IgD-negative memory B cell (primary cell): ENCODE results near the gene DPP10. TPM values are rescaled to one million over a fixed set of nuclear protein-coding genes. Genes with fewer than 3 reads are reported as not detected.

Experiments
- H3K27ac Mint-ChIP-seq, 3 donors: one replicate each; pipeline ENCODE4 v1.8.0; 2020 to 2022; ENCODE audit warnings: mild to moderate bottlenecking in 3 of 3, mixed read lengths in 3 of 3, moderate library complexity in 1 of 3
- H3K27me3 Mint-ChIP-seq: one replicate; pipeline ENCODE4 v1.8.0; 2021; ENCODE audit warnings: mixed read lengths
- H3K36me3 Mint-ChIP-seq: one replicate; pipeline ENCODE4 v1.8.0; 2020; ENCODE audit warnings: mild to moderate bottlenecking, mixed read lengths
- H3K4me1 Mint-ChIP-seq, 3 donors: one replicate each; pipeline ENCODE4 v1.8.0; 2020 to 2022; ENCODE audit warnings: mixed read lengths in 3 of 3, mild to moderate bottlenecking in 1 of 3
- H3K4me3 Mint-ChIP-seq, 4 donors: one replicate each; pipeline ENCODE4 v1.8.0; 2020 to 2022; ENCODE audit warnings: mild to moderate bottlenecking in 4 of 4, mixed read lengths in 4 of 4, moderate library complexity in 3 of 4
- H3K9me3 Mint-ChIP-seq, 3 donors: one replicate each; pipeline ENCODE4 v1.8.0; 2020 to 2021; ENCODE audit warnings: mixed read lengths in 3 of 3, mild to moderate bottlenecking in 1 of 3
- polyA plus RNA-seq: library from polyadenylated mRNA; unstranded; fragments of 300-500 nt; fragmentation: Illumina TruSeq; gene quantifications from one replicate; pipeline ENCODE4 v1.2.3, GENCODE V29; 2021

Gene DPP10
- polyA plus RNA-seq, 1 donor from 2014 or later: not detected

- Mint-ChIP-seq H3K36me3 (no peaks in the 10 kb centered on the region), H3K4me1 (no peaks in the 10 kb centered on the region), H3K4me3 (no peak overlapping the region), H3K27me3 (no peaks in the 10 kb centered on the region), H3K27ac (no peak overlapping the region), H3K9me3 (peaks cover 0 to 2% (median 0%) of the 10 kb centered on the region in 3 donors)
Measured at GRCh38 chr2:115327061-115327460, 884.6 kb downstream of the DPP10 start.

GRCh38 chr2:115359550-115359949 lies 917.1 kb downstream of the DPP10 start:
- Mint-ChIP-seq H3K27ac (no peak overlapping the region), H3K36me3 (no peaks in the 10 kb centered on the region), H3K4me1 (no peaks in the 10 kb centered on the region), H3K27me3 (no peaks in the 10 kb centered on the region), H3K4me3 (no peak overlapping the region), H3K9me3 (peaks cover 5 to 13% (median 9%) of the 10 kb centered on the region in 3 donors)

- no peaks in the 10 kb centered on the region for H3K36me3 Mint-ChIP-seq
- no peaks in the 10 kb centered on the region for H3K27me3 Mint-ChIP-seq
- H3K9me3 Mint-ChIP-seq: peaks cover 2 to 10% (median 4%) of the 10 kb centered on the region in 3 donors
- H3K4me1 Mint-ChIP-seq: no peaks in the 10 kb centered on the region
- no peak overlapping the region for H3K4me3 Mint-ChIP-seq
- no peak overlapping the region for H3K27ac Mint-ChIP-seq
Measured at GRCh38 chr2:115364093-115364492, 921.7 kb downstream of the DPP10 start.

- H3K4me3 Mint-ChIP-seq: no peak overlapping the region
- no peaks in the 10 kb centered on the region for H3K4me1 Mint-ChIP-seq
- H3K36me3 Mint-ChIP-seq: no peaks in the 10 kb centered on the region
- H3K9me3 Mint-ChIP-seq: peaks cover 13 to 24% (median 15%) of the 10 kb centered on the region in 3 donors
- no peaks in the 10 kb centered on the region for H3K27me3 Mint-ChIP-seq
- H3K27ac Mint-ChIP-seq: no peak overlapping the region
Measured at GRCh38 chr2:115369400-115369799, 927.0 kb downstream of the DPP10 start.

GRCh38 chr2:115374981-115375380 lies 932.5 kb downstream of the DPP10 start:
- H3K4me1 Mint-ChIP-seq: no peaks in the 10 kb centered on the region
- no peaks in the 10 kb centered on the region for H3K27me3 Mint-ChIP-seq
- H3K36me3 Mint-ChIP-seq: no peaks in the 10 kb centered on the region
- H3K9me3 Mint-ChIP-seq: peaks cover 11 to 31% (median 25%) of the 10 kb centered on the region in 3 donors
- H3K27ac Mint-ChIP-seq: no peak overlapping the region
- H3K4me3 Mint-ChIP-seq: no peak overlapping the region

GRCh38 chr2:115384399-115384798 lies 942.0 kb downstream of the DPP10 start:
- Mint-ChIP-seq H3K4me1 (no peaks in the 10 kb centered on the region), H3K4me3 (no peak overlapping the region), H3K9me3 (peaks cover 4 to 9% (median 7%) of the 10 kb centered on the region in 3 donors), H3K27ac (no peak overlapping the region), H3K27me3 (no peaks in the 10 kb centered on the region), H3K36me3 (no peaks in the 10 kb centered on the region)

GRCh38 chr2:115386465-115386864 lies 944.0 kb downstream of the DPP10 start:
- H3K27ac Mint-ChIP-seq: no peak overlapping the region
- H3K9me3 Mint-ChIP-seq: peaks cover 4 to 5% (median 5%) of the 10 kb centered on the region in 3 donors
- no peaks in the 10 kb centered on the region for H3K27me3 Mint-ChIP-seq
- no peaks in the 10 kb centered on the region for H3K36me3 Mint-ChIP-seq
- H3K4me3 Mint-ChIP-seq: no peak overlapping the region
- H3K4me1 Mint-ChIP-seq: no peaks in the 10 kb centered on the region

- H3K27me3 Mint-ChIP-seq: no peaks in the 10 kb centered on the region
- H3K9me3 Mint-ChIP-seq: peaks cover 2 to 10% (median 4%) of the 10 kb centered on the region in 3 donors
- no peaks in the 10 kb centered on the region for H3K36me3 Mint-ChIP-seq
- no peaks in the 10 kb centered on the region for H3K4me1 Mint-ChIP-seq
- no peak overlapping the region for H3K4me3 Mint-ChIP-seq
- H3K27ac Mint-ChIP-seq: no peak overlapping the region
Measured at GRCh38 chr2:115389024-115389423, 946.6 kb downstream of the DPP10 start.

- Mint-ChIP-seq H3K4me3 (no peak overlapping the region), H3K27me3 (no peaks in the 10 kb centered on the region), H3K4me1 (no peaks in the 10 kb centered on the region), H3K9me3 (peaks cover 0 to 7% (median 0%) of the 10 kb centered on the region in 3 donors), H3K27ac (no peak overlapping the region), H3K36me3 (no peaks in the 10 kb centered on the region)
Measured at GRCh38 chr2:115389898-115390565, 947.6 kb downstream of the DPP10 start.

GRCh38 chr2:115396579-115396978 lies 954.1 kb downstream of the DPP10 start:
- H3K9me3 Mint-ChIP-seq: peaks cover 0 to 6% (median 0%) of the 10 kb centered on the region in 3 donors

GRCh38 chr2:115400940-115401339 lies 958.5 kb downstream of the DPP10 start:
- Mint-ChIP-seq H3K27ac (no peak overlapping the region), H3K36me3 (no peaks in the 10 kb centered on the region), H3K4me3 (no peak overlapping the region), H3K4me1 (no peaks in the 10 kb centered on the region), H3K9me3 (peaks cover 0 to 1% (median 0%) of the 10 kb centered on the region in 3 donors), H3K27me3 (no peaks in the 10 kb centered on the region)

More at GRCh38 chr2:115396579-115396978, 954.1 kb downstream of the DPP10 start:
- H3K27ac Mint-ChIP-seq: no peak overlapping the region
- no peaks in the 10 kb centered on the region for H3K36me3 Mint-ChIP-seq
- H3K4me3 Mint-ChIP-seq: no peak overlapping the region
- no peaks in the 10 kb centered on the region for H3K4me1 Mint-ChIP-seq
- no peaks in the 10 kb centered on the region for H3K27me3 Mint-ChIP-seq

GRCh38 chr2:115412501-115412900 lies 970.1 kb downstream of the DPP10 start:
- no peaks in the 10 kb centered on the region for H3K27me3 Mint-ChIP-seq
- H3K4me3 Mint-ChIP-seq: no peak overlapping the region
- H3K4me1 Mint-ChIP-seq: no peaks in the 10 kb centered on the region
- H3K36me3 Mint-ChIP-seq: no peaks in the 10 kb centered on the region
- H3K9me3 Mint-ChIP-seq: peaks cover 5 to 20% (median 10%) of the 10 kb centered on the region in 3 donors
- no peak overlapping the region for H3K27ac Mint-ChIP-seq

GRCh38 chr2:115413791-115414190 lies 971.4 kb downstream of the DPP10 start:
- Mint-ChIP-seq H3K27me3 (no peaks in the 10 kb centered on the region), H3K4me1 (no peaks in the 10 kb centered on the region), H3K9me3 (peaks cover 5 to 21% (median 10%) of the 10 kb centered on the region in 3 donors), H3K27ac (no peak overlapping the region), H3K36me3 (no peaks in the 10 kb centered on the region), H3K4me3 (no peak overlapping the region)

GRCh38 chr2:115414466-115414865 lies 972.0 kb downstream of the DPP10 start:
- Mint-ChIP-seq H3K9me3 (peaks cover 5 to 21% (median 10%) of the 10 kb centered on the region in 3 donors), H3K36me3 (no peaks in the 10 kb centered on the region), H3K4me1 (no peaks in the 10 kb centered on the region), H3K27ac (no peak overlapping the region), H3K27me3 (no peaks in the 10 kb centered on the region), H3K4me3 (no peak overlapping the region)

- Mint-ChIP-seq H3K36me3 (peaks cover 1% of the 10 kb centered on the region), H3K9me3 (peaks cover 0 to 7% (median 0%) of the 10 kb centered on the region in 3 donors), H3K4me3 (no peak overlapping the region), H3K4me1 (no peaks in the 10 kb centered on the region), H3K27ac (no peak overlapping the region), H3K27me3 (no peaks in the 10 kb centered on the region)
Measured at GRCh38 chr2:115422004-115422634, 979.7 kb downstream of the DPP10 start.

- no peak overlapping the region for H3K4me3 Mint-ChIP-seq
- no peaks in the 10 kb centered on the region for H3K27me3 Mint-ChIP-seq
- no peak overlapping the region for H3K27ac Mint-ChIP-seq
- H3K9me3 Mint-ChIP-seq: peaks cover 0 to 6% (median 2%) of the 10 kb centered on the region in 3 donors
- peaks cover 1% of the 10 kb centered on the region for H3K36me3 Mint-ChIP-seq
- no peaks in the 10 kb centered on the region for H3K4me1 Mint-ChIP-seq
Measured at GRCh38 chr2:115427436-115427835, 985.0 kb downstream of the DPP10 start.
